Raji (cell line): Measurements from ENCODE around the gene FASN.

ENCODE experiments used
- POLR2A ChIP-seq: IDR thresholded peaks from 2 replicates; pipeline ENCODE4 v1.6.1; 2011; ENCODE audit warnings: low read depth, low read length, control low read depth; ENCODE audit not compliant: insufficient read depth

FASN gene

DNA sequence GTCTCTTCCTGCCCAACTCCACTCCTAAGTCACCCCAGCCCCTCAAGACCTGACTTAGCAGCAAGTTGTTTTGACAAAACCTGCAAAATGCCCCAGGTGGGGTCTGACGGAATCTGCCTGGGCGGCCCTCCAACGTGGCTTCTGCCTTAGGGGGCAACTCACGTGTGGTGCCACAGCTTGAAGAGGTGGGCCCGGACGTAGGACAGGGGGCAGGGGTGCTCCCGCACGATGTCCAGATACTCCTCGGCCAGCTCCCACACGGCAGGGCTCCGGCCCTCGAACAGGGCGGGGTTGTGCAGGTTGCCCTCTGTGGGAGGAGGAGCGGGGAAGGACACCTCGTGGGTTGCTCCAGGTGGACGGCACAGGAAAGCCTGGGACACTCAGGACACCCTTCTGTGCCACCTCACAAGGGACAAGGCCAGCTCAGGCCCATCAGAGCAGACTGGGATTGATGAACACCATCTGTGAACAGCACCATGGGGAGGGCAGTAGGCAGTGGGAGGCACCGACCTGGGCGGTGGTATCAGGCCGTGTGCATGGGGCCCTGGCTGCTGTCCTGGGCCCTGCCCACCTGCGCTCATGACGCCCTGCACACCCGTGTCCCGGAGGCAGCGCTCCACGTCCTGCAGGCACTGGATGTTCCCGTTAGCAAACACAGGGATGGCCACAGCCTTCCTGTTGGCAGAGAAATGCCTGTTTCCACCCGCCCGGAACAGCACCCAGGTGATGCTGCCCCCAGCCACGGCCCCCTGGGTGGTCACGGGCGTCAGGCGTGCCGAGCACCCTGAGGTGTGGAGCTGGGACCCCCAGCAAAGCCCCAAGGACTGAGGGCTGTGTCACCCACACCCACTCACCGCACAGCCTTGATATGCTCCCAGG is 36.8 kb downstream of the FASN start:
- TF ChIP-seq POLR2A = 0 out of 2 replicates have a peak, but pooled peaks have one; percentile 4

DNA sequence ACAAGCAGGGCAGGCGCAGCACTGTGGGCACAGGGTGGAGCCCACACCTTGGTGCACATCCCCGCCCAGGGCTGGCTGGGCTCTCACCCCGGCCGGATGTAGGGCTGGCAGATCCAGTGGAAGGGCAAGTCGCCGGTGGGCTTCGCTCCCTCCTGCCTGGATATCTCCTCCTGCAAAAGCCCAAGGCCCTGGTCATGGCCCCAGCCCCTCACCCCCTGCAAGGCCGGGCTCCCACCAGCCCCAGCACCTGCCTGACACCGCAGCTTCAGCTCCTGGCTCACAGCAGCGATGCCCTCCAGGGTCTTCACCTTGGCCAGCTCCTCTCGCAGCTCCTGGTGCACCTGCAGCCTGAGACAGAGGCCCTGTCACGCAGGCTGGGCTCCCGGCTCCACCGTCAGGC is 37.4 kb downstream of the FASN start:
- TF ChIP-seq POLR2A = no peak

DNA sequence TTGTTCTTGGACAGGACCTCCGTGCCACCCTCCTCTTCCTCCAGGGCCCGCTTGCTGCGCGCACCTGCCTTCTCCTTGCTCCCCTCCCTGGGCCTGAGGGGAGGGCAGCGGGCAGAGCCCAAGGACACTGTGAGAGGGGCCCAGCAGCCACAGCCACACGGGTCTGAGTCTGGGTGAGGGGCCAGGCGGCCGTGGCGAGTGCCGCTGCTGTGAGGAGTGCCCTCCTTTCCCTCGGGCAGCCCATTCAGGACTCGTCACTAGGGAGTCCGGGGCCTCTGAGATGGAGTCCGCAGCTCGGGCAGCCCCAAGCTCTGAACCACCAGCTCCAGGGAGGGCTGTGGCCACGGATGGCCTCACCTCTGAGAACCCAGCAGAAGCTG is 38.0 kb downstream of the FASN start:
- 0 out of 2 replicates have a peak, but pooled peaks have one; percentile 20 for TF ChIP-seq POLR2A

DNA sequence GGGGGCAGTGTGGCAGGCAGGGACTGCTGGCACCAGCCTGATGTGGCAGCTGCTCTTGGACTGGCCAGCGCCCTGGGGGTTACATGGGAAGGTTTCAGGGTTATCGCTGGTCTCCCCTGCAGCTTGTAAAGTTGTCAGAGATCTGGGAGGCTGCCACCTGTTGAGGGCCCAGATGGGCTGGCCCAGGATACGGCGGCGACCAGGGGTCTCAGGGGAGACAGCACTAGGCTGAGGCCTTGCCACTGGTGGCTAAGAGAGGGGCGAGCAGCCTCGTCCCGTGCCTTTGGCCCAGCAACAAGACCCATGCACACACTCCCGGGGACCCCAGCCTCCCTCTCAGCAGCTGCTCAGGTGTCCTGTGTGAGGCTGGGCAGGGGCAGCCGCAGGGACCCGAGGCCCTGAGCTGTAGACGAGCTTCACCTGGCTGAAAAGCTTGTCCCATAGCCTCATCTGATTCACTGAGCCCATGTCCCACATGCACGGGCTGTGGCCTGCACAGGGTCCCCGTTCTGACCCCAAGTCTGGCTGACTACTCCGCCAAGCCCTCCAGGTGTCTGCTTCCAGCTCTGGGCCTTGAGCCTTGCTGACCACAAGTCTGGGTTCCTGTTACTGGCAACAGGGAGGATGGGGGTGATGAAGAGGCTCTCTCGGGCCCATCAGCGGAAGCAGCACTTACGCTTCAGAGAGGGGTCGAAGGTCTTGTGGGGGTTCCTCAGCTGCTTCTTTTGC is 38.6 kb downstream of the FASN start:
- TF ChIP-seq POLR2A = no peak

DNA sequence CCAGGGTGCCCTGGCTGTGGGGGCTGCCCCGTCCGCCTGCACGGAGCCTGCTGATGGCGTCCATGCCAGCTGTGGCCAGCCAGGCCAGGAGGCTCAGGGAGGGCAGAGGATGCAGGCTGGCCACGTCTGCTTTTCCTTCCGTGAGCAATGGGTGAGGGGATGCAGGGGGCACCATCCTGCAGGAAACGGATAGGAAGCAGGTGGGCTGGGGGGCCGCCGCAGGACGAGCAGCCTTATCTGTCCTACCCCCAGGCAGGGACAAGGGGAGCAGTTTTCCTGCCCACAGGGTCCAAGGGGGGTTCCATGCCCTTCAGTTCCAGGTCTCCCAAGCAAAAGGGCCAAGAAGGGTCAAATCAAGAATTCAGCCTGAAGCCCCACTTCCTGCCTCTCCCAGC is 39.2 kb downstream of the FASN start:
- TF ChIP-seq POLR2A = peak; percentile 1; the same call in 1 of the 2 replicates

DNA sequence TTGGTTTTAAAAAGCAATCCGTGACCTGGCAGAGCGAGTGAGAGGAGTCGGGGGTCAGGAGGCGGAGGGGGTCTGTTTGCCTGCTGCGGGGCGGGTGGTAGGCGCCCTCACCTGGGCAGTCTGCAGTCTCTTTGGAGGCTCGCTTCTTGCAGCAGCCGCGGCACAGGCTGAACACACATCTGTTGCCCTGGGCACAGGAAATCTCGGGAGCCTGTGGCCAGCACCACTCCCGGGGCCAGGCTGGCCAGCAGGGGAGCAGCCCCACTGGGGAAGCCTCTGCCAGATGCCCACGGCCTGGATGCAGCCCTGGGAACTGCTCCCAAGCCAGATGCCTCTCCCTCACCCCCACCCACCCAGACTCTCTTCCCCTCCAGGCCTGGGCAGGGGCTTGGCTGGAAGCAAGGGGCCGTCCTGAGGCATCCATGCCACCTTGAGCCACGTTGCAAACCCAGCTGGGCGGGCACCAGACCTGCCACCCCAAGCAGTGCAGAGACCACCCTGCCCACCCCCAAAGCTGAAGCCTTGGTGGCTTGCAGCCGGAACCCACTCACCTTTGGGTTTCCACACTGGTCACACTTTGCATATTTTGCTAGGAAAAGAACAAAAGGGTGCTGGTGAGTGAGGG is 39.7 kb downstream of the FASN start:
- peak; percentile 9; the same call in 1 of the 2 replicates for TF ChIP-seq POLR2A

DNA sequence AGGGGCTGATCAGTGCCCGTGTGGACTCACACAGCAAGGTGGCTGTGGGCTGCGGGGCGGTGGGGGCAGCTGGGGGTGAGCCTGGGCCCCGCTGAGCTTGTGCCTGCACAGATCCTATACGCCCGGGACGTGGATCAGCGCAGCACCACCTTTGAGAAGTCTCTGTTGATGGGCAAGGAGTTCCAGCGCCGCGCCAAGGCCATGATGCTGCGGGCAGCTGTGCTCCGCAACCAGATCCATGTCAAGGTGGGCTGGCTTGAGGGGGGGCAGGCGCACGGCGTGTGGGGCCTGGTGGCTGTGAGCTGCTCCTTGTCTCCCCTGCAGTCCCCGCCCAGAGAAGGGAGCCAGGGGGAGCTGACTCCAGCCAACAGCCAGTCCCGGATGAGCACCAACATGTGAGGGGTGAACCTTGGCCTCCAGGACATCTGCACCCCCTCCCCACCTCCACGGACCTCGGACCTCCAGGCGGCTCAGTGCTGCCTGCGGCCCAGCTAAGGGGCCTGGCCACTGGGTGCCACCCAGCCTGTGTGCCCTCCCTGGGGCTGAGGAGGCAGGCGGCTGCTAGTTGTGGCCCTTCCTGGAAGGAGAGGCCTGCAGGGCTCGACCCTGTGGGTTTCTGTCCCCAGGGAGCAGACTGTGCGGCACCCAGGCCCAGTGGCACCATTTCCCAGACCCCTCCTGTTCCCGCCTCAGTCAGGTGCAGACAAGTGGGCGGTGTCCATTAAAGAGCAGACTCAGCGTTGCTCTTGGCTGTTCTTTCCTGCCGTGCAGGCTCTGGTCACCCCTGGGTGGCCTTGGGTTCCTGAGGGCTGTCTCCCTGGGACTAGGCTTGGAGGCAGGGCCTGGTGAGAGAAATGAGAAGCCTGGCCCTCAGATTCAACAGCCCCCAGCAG is 41.1 kb downstream of the FASN start:
- TF ChIP-seq POLR2A = no peak

DNA sequence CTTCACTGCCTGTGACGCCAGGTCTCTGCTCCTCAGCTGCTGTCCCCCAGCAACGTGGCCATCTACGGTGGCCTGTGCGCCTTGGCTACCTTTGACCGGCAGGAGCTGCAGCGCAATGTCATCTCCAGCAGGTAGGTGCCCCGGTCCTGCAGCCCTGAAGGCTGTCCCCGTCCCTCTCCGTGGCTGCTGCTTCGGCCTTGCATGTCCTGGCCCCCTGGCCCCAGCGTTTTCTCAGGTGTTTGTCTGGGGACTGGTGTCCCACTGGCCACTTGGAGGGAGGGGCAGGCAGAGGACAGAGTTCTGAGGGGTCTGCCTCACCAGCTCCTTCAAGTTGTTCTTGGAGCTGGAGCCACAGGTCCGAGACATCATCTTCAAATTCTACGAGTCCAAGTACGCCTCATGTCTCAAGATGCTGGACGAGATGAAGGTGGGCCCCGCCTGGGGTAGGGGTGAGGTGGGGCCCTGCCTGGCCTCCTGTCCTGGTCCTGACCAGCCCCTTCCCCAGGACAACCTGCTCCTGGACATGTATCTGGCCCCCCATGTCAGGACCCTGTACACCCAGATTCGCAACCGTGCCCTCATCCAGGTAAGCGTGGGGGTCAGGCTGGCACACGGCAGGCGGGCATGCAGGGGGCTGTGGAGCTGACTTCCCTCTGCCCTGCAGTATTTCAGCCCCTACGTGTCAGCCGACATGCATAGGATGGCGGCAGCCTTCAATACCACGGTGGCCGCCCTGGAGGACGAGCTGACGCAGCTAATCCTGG is 41.9 kb downstream of the FASN start:
- no peak for TF ChIP-seq POLR2A

DNA sequence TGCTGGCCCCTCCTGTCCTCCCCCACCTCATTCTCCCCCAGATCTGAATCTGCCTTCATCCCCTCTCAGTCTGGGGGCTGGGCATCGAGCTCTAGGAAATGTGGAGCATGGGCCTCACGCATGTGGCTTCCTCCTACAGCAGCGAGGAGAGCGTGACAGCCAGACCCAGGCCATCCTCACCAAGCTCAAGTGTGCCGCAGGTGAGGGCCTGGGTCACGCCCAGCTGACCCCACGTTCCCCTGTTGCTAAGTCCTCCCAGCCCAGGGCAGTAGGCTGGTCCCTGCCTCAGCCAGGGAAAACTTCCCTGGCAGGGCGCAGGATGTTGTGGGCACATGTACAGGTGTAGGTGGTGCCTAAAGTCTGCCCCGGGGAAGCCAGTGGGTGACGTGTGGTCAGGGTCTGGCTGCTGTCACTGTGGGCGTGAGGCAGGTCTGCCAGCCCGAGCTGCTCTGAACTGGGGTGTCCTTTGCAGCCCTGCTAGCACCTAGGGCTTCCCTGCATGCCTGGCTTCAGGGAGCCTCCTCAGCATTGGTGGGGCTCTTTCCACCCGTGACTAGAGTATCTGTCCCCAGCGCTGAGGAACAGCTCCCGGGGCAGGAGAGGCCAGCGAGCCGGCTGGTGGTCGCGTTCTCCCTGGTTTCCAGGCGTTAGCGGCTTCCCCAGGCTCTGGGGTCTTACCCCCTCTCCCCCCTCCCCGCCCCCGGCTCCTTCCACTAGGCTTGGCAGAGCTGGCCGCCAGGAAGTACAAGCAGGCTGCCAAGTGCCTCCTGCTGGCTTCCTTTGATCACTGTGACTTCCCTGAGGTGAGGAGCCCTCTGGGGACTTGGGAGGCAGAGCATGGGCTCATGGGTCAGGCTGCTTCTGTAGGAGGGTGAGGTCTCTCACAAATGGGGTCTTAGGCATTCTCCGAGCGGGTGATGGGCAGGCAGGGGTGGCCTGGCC is 42.7 kb downstream of the FASN start:
- TF ChIP-seq POLR2A = no peak

DNA sequence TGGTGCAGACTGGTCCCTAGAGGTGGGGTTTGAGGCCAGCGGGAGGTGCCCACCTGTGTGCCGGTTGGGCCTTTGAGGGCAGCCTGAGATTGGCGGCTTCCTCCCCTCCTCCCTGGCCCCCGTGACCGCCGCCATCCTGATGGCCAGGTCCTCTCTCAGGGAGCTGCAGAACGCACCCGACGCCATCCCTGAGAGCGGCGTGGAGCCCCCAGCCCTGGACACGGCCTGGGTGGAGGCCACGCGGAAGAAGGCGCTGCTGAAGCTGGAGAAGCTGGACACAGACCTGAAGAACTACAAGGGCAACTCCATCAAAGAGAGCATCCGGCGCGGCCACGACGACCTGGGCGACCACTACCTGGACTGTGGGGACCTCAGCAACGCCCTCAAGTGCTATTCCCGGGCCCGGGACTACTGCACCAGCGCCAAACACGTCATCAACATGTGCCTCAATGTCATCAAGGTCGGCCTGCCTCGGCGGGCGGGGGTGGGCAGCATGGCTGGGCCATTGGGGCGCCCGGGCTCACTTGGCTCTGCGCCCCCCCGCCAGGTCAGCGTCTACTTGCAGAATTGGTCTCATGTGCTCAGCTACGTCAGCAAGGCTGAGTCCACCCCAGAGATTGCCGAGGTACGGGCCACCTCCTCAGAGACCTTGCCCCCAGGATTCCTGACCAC is 43.5 kb downstream of the FASN start:
- no peak for TF ChIP-seq POLR2A

DNA sequence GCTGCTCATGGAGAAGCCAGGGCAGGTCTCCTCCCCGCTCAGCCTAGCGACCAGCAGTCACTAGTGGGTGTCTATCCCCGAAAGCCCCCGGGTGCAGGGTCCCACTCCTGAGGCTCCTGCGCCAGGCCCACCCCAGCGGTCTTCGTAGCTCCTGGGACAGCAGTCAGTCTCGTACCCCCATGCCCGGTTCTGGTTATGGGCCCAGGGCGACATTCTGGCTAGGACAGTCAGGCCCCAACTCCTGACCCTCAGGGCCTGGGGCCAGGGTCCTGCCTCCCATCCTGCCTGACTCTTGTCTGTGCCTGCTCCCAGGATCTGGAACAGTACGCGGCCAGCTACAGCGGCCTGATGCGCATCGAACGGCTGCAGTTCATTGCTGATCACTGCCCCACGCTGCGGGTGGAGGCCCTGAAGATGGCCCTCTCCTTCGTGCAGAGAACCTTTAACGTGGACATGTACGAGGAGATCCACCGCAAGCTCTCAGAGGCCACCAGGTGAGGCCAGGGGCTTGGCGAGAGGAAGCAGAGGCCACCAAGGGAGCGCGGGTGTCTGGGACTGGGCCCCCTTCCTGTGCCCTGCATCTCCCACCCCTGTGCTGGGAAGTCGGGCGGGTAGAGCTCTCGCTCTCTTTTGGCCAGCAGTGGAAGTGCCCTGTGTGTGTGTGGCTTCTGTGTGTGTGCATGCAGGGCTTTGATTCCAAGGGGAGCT is 44.3 kb downstream of the FASN start:
- no peak for TF ChIP-seq POLR2A

DNA sequence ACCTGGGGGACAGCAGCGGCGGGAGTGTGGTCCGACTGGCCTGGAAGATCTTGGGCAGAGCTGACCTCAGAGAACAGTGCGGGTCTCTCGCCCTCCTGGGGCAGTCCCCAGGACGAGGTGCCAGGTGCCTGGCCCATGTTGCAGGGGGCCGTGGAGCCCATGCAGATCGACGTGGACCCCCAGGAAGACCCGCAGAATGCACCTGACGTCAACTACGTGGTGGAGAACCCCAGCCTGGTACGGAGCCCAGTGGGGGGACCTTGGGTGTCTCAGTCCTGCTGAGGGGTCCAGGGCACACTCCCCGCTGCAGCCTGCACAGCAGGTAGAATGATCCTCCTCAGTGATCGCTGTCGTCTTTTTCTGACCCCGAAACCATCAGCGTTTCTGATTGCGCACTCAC is 44.9 kb downstream of the FASN start:
- no peak for TF ChIP-seq POLR2A

DNA sequence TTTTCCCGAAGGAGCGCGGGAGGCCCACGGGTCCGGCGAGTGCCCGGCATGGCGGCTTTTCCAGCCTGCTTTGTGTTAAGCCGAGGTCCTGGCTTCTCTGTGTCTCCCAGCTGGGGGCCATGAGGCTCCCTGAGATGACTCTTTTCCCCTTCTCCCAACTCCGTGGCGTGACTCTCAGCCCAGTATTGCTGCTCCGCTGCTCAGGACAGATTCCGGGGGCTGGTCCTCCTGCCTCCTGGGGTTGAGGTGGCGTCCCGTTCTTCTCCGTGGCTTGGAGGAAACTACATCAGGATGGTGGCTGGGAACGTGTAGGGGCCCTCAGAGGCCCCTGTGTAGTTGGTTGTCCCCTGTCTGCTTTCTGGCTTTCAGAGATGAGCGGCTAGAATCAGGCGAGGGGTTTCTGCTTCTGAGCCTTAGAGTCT is 45.4 kb downstream of the FASN start:
- TF ChIP-seq POLR2A = no peak
